ENCODE data around the gene MACROD2. TPM values are rescaled to one million over a fixed set of nuclear protein-coding genes. Genes with fewer than 3 reads are reported as not detected.

MACROD2 gene
- total RNA-seq, 1 experiment from 2014 or later: not detected

DNA sequence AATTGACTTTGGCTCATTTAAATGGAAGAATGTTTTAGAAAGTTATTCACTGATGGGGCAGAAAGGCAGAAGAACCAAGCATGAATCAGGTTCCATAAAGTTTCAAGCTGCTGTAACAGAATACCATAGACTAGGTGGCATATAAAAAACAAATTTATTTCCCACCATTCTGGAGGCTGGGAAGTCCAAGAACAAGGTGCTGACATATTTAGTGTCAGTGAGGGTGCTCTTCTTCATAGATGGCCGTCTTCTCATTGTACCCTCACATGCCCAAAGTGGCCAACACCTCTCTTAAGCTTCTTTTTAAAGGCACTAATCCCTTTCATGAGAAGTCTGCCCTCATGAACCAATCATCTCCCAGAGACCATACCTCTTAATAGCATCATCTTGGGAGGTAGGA is 902.3 kb downstream of the MACROD2 start:
- Histone ChIP-seq H3K36me3 (no peaks in the 10 kb centered on the region), H3K4me3 (no peak overlapping the region), H3K4me1 (replicated peaks) (no peaks in the 10 kb centered on the region), H3K27me3 (replicated peaks) (no peaks in the 10 kb centered on the region), H3K9me3 (replicated peaks) (no peaks in the 10 kb centered on the region), H3K27ac (no peak overlapping the region)
- DNase-seq (ENCODE audit: low read depth in 1 of 2, low spot score in 2 of 2): no peak

DNA sequence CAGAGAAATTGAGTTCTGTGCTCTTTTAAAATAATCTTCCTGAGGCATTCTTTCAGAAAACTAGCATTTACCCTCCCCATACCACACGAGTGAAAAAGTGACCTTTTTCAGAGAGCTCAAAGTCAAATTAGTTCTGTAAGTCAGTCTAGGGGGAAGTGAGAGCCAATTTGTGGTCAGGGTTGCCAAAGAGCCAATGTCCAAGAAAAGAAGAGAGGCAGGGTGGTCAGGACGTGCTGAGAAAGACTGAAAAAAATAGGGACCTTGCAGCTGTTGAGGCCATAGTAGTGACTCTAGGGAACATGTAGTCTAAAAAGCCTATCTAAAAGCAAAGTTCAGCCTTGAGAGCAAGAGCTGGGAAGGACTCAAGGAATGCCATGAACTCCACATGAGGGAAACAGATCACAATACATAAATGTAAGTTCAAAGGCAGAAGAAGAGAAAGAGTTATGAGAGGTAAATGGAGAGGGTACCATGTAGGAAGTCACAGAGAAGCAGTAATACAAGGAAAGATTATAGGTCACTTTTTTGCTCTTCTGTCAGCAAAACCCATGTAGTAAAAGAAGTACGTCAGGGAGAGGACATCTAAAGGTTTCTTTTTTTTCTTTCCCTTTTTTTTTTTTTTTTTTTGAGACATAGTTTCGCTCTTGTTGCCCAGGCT is 907.2 kb downstream of the MACROD2 start:
- no peak for DNase-seq (ENCODE audit: low read depth in 1 of 2, low spot score in 2 of 2)
- H3K4me1 ChIP-seq (replicated peaks): no peaks in the 10 kb centered on the region
- no peak overlapping the region for H3K4me3 ChIP-seq
- no peaks in the 10 kb centered on the region for H3K27me3 ChIP-seq (replicated peaks)
- no peaks in the 10 kb centered on the region for H3K9me3 ChIP-seq (replicated peaks)
- H3K36me3 ChIP-seq: no peaks in the 10 kb centered on the region
- no peak overlapping the region for H3K27ac ChIP-seq

DNA sequence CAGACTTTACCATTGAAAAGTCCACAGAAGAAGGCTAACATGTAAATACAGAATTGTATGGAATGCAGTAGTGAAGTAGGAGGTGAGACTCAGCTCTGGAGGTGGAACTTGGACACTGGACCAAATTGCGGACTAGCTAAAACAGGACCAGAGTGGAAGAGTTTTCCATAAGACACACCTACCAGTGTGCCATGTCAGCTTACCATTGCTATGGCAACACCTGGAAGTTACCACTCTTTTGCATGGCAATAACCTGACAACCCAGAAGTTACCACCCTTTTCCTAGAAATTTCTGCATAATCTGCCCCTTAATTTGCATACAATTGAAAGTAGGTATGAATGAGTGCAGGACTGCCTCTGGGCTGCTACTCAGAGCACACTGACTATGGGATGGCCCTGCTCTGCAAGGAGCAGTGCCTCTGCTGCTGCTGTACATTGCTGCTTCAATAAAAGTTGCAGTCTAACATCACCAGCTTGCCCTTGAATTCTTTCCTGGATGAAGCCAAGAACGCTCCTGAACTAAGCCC is 911.7 kb downstream of the MACROD2 start:
- no peak for DNase-seq (ENCODE audit: low read depth in 1 of 2, low spot score in 2 of 2)
- Histone ChIP-seq H3K4me1 (replicated peaks) (no peaks in the 10 kb centered on the region), H3K4me3 (no peak overlapping the region), H3K27me3 (replicated peaks) (no peaks in the 10 kb centered on the region), H3K27ac (no peak overlapping the region), H3K36me3 (no peaks in the 10 kb centered on the region), H3K9me3 (replicated peaks) (peaks cover 6% of the 10 kb centered on the region; the same call in 1 of the 2 replicates)

DNA sequence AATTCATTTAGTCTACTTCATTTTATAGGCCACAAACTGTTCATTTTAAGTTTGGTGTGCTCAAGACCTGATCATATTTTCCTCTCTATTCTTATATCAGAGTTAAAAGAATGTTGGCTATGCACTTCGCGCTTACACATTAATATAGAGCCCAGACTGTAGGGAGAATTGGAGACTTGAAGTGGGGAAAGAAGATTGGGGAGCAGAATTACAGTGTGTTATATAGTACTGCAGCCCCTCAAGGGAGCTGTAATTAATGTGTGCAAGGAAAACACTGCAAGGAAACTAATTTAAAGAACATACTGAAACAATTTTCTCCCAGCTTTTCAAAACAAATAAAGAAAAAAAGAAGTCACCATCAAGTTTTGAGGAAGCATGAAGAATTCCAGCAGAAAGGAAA is 914.8 kb downstream of the MACROD2 start:
- Histone ChIP-seq H3K27ac (no peak overlapping the region), H3K36me3 (no peaks in the 10 kb centered on the region), H3K9me3 (replicated peaks) (peaks cover 6% of the 10 kb centered on the region; the same call in 1 of the 2 replicates), H3K27me3 (replicated peaks) (no peaks in the 10 kb centered on the region), H3K4me3 (no peak overlapping the region), H3K4me1 (replicated peaks) (no peaks in the 10 kb centered on the region)
- DNase-seq (ENCODE audit: low read depth in 1 of 2, low spot score in 2 of 2): no peak

DNA sequence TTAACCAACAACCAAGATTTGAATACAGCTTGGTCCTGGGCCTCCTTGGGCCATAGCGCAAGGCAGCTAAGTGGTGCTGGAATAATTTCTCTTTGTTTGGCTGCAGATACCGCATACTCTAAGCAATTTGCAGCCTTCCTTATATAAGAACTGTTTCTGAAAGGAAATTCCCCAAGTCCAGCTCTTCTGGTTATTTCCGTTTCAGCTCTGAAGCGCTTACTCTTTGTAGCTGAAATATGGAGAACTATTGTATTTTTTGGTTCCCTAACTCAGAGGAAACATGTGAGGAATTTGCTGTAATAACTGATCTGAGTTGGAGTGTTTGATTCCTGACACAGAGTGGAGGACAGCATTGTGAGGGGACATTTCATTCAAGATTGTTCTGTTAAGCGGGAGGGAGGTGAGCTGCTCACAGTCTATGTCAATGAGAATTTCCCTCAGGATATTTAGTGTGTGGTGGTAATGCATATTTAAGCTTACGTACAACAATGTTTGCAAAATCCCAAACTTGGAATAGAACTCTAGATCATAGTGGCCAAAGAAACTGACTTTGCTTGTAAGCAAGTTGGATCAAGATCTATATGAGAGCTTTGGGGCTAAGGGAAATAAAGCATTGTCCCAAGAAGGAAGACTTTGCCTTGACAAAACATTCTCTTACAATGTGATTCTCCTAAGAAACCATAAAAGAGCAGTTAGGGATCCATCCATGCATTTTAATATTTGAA is 918.7 kb downstream of the MACROD2 start:
- H3K27ac ChIP-seq: no peak overlapping the region
- 0 out of 2 replicates have a peak, but pooled peaks cover 3% of the 10 kb centered on the region for H3K9me3 ChIP-seq (replicated peaks)
- H3K27me3 ChIP-seq (replicated peaks): no peaks in the 10 kb centered on the region

DNA sequence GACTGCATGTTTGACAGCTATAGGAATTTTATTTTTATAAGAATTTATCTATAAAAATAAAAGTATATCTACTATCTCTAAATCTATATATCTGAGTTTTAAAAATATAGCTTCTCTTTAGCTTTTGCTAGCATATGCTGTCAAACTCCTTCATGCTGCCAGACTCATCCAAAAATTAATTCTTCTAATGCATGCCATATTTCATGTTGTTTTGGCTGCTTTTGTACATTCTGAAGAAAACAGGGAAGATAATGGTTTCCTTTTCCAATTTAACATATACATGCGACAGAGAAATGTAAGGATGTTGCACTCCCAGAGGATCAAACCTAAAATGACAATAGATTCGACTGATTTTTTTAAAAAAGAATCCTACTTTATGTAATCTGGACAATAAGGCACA is 919.3 kb downstream of the MACROD2 start:
- H3K4me3 ChIP-seq: no peak overlapping the region

More for the DNA sequence above, 918.7 kb downstream of the MACROD2 start:
- Histone ChIP-seq H3K36me3 (no peaks in the 10 kb centered on the region), H3K4me3 (no peak overlapping the region), H3K4me1 (replicated peaks) (peaks cover 2% of the 10 kb centered on the region; the same call in 1 of the 2 replicates)
- DNase-seq (ENCODE audit: low read depth in 1 of 2, low spot score in 2 of 2): no peak

DNA sequence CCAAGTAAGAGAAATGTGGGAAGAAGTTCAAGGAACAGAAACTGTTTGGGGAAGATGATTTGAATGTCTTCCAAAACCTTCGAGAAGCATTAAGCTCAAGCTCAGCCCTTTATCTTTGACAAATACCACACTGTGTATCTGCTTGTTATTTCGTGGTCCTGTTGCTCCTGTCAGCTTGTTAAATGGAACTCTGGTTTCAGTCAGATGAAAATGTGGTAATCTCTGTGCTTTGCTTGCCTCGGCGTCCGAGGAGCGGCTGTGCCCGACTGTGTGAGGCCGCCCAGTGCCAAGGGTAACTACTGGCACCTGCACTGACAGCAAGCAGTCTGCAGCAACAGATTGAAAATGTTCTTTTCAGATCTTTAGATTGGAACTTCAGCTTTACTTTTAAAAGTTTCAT is 920.0 kb downstream of the MACROD2 start:
- peaks cover 5% of the 10 kb centered on the region; the same call in 1 of the 2 replicates for H3K4me1 ChIP-seq (replicated peaks)
- no peaks in the 10 kb centered on the region for H3K27me3 ChIP-seq (replicated peaks)
- H3K27ac ChIP-seq: no peak overlapping the region
- no peaks in the 10 kb centered on the region for H3K36me3 ChIP-seq
- H3K9me3 ChIP-seq (replicated peaks): peaks cover 3% of the 10 kb centered on the region; the same call in 1 of the 2 replicates
- H3K4me3 ChIP-seq: no peak overlapping the region
- DNase-seq (ENCODE audit: low read depth in 1 of 2, low spot score in 2 of 2): no peak

More for the DNA sequence above, 919.3 kb downstream of the MACROD2 start:
- Histone ChIP-seq H3K27me3 (replicated peaks) (no peaks in the 10 kb centered on the region), H3K27ac (no peak overlapping the region), H3K4me1 (replicated peaks) (peaks cover 5% of the 10 kb centered on the region; the same call in 1 of the 2 replicates), H3K36me3 (no peaks in the 10 kb centered on the region), H3K9me3 (replicated peaks) (peaks cover 3% of the 10 kb centered on the region; the same call in 1 of the 2 replicates)
- no peak for DNase-seq (ENCODE audit: low read depth in 1 of 2, low spot score in 2 of 2)

DNA sequence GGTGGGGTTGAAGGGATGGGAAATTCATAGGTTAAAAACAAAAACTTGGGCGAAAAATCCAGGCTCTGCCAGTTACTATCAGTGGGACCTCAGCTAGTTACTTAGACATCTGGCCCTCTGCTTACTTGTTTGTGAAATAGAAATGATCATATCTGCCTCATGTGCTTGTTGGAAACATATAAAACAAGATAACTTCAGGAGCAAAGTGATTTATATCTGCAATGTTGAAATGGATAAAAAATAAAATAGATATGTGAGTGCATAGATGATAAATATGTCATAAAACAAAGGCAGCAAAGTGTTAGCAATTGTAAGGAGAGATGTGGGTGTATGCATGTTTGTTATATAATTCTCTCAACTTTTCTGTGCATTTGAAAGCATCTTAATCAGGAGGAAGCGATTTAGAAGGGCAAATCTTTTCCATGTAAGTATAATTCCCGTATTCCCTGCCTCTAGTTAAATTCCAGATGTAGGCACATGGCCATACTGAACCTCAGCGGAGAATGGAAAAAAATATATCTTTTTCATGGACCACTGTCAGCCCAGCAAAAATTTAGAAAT is 921.1 kb downstream of the MACROD2 start:
- H3K9me3 ChIP-seq (replicated peaks): peaks cover 3% of the 10 kb centered on the region; the same call in 1 of the 2 replicates
- no peaks in the 10 kb centered on the region for H3K27me3 ChIP-seq (replicated peaks)
- no peak overlapping the region for H3K27ac ChIP-seq
- no peak for DNase-seq (ENCODE audit: low read depth in 1 of 2, low spot score in 2 of 2)
- peaks cover 5% of the 10 kb centered on the region; the same call in 1 of the 2 replicates for H3K4me1 ChIP-seq (replicated peaks)
- H3K36me3 ChIP-seq: no peaks in the 10 kb centered on the region
- no peak overlapping the region for H3K4me3 ChIP-seq

DNA sequence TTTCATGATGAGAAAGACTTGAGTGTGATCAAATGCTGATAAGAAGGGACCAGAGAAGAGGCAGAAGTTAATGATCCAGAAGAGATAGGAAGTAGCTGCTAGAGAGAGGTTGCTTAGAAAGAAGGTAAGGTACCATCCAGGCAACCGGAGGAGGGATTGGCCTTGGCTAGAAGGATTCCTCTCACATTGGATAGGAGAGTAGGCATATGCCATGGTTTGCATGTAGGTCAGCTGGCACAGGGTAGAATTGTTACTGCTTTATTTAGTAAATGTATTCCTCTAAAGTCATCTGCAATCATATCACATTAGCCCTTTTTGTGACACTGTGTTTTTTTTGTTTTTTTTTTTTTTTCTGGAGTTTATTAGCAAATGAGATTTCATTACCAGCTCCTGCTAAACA is 923.0 kb downstream of the MACROD2 start:
- no peaks in the 10 kb centered on the region for H3K36me3 ChIP-seq
- H3K4me3 ChIP-seq: no peak overlapping the region
- H3K27ac ChIP-seq: no peak overlapping the region
- H3K9me3 ChIP-seq (replicated peaks): no peaks in the 10 kb centered on the region; the same call in 1 of the 2 replicates
- peaks cover 5% of the 10 kb centered on the region; the same call in 1 of the 2 replicates for H3K4me1 ChIP-seq (replicated peaks)
- no peaks in the 10 kb centered on the region for H3K27me3 ChIP-seq (replicated peaks)
- no peak for DNase-seq (ENCODE audit: low read depth in 1 of 2, low spot score in 2 of 2)

DNA sequence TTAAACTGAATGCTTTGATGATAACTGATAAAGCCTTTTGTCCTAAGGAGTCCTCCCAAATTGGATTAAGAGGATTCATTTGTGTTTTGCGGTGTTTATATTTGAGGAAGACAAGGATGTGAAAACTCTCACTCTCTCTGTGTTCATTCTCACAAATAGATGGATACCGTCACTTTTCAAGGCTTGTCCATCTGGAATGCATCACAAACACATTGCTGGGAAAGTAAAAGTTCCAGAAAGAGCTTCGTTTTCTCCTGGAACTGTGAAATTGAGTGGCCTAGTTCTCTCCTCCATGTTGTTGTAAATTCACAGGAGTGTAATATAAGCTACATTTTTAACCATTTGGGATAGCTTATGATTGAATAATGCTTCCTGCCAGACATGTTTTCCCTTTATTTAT is 923.7 kb downstream of the MACROD2 start:
- no peak overlapping the region; the same call in 1 of the 2 replicates for H3K27ac ChIP-seq
- no peak for DNase-seq (ENCODE audit: low read depth in 1 of 2, low spot score in 2 of 2)

DNA sequence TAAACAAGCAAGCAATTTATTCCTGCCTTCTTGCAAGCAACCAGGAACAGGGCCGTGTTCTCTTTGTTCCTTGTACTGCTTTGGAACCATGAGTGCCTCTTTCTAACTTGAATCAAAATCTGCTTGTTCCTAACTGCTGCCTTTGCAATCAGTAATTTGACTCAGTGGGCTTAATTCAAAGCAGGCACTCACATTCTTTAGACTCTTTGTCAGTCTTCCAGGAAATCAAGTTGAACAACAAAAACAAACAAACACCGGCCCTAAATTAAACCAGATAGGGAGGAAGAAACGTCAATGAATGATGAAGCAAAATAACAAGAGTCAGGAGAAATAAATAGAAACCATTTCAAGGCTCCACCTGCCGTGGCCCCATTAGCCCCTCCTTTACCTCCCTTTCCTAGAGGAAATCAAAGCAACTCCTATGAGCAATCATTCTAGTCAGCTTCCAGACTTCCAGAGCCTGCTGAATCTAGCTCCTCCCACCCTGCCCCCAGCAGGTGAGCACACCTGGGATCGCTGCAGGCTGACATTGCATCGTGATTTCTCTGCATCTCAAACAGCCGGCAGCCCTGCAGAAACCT is 924.3 kb downstream of the MACROD2 start:
- no peaks in the 10 kb centered on the region for H3K36me3 ChIP-seq
- no peak overlapping the region for H3K4me3 ChIP-seq
- DNase-seq (ENCODE audit: low read depth in 1 of 2, low spot score in 2 of 2): peak in 1 of 2 experiments; percentile 18
- peaks cover under 1% of the 10 kb centered on the region; the same call in 1 of the 2 replicates for H3K9me3 ChIP-seq (replicated peaks)
- H3K4me1 ChIP-seq (replicated peaks): peaks cover 5% of the 10 kb centered on the region; the same call in 1 of the 2 replicates
- no peak overlapping the region; the same call in 1 of the 2 replicates for H3K27ac ChIP-seq
- no peaks in the 10 kb centered on the region for H3K27me3 ChIP-seq (replicated peaks)

More for the DNA sequence above, 923.7 kb downstream of the MACROD2 start:
- no peaks in the 10 kb centered on the region for H3K36me3 ChIP-seq
- H3K9me3 ChIP-seq (replicated peaks): no peaks in the 10 kb centered on the region; the same call in 1 of the 2 replicates
- no peak overlapping the region for H3K4me3 ChIP-seq
- H3K27me3 ChIP-seq (replicated peaks): no peaks in the 10 kb centered on the region
- H3K4me1 ChIP-seq (replicated peaks): peaks cover 5% of the 10 kb centered on the region; the same call in 1 of the 2 replicates

DNA sequence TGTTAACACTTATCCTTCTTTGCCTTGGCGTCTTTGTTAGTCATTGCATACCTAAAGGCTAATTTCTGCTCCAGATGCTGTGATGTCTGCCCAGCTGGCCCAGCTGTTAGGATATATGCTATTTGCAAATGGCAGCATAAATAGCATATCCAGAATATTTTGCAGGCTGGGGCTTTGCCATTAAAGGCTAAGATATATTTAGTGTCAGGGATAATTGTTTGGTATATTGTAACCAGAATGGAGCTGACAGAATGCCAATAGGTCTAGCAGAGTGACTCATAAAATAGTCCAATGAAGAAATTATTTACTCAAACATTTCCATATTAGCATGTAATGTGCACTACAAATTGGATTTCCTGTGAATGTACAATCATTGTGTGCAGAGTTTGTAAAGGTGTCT is 926.2 kb downstream of the MACROD2 start:
- DNase-seq (ENCODE audit: low read depth in 1 of 2, low spot score in 2 of 2): no peak
- no peaks in the 10 kb centered on the region for H3K27me3 ChIP-seq (replicated peaks)
- H3K27ac ChIP-seq: no peak overlapping the region
- peaks cover 4% of the 10 kb centered on the region; the same call in 1 of the 2 replicates for H3K9me3 ChIP-seq (replicated peaks)
- no peak overlapping the region for H3K4me3 ChIP-seq
- H3K36me3 ChIP-seq: no peaks in the 10 kb centered on the region
- H3K4me1 ChIP-seq (replicated peaks): peaks cover 5% of the 10 kb centered on the region; the same call in 1 of the 2 replicates
